ENCODE results near the gene WDR20. TPM values are rescaled to one million over a fixed set of nuclear protein-coding genes. Genes with fewer than 3 reads are reported as not detected.

The WDR20 gene
- total and polyA plus RNA-seq, 2 of the 4 experiments (the other 2 are of a cell fraction) = 20.3 to 27.4 TPM

- H3K36me3 ChIP-seq (ENCODE audit: control insufficient read depth, insufficient read depth, low read length) = peaks cover 6% of the 10 kb centered on the region
- peaks cover 26% of the 10 kb centered on the region for H3K9me1 ChIP-seq (ENCODE audit: insufficient read depth, low read length)
- H3K79me1 ChIP-seq (ENCODE audit: low read depth in 1 of 2, low read length in 2 of 2) = peaks cover 19 to 69% of the 10 kb centered on the region in 2 experiments
- no peaks in the 10 kb centered on the region for H3K9me3 ChIP-seq (ENCODE audit: control insufficient read depth, insufficient read depth, low read length)
- no peak for ATAC-seq (ENCODE audit: low read depth)
- no peak overlapping the region for H3K9ac ChIP-seq (ENCODE audit: low read depth, low read length)
- no peak overlapping the region for H3K56ac ChIP-seq (ENCODE audit: extremely low read depth, insufficient read depth, low read length)
- BruUV-seq (replicated peaks) = no TSS peak
- H2AK9ac ChIP-seq (replicated peaks; ENCODE audit: low read depth, low read length, poor library complexity) = no peak overlapping the region
- dilution Hi-C loops (cut with HindIII; ENCODE audit: low sequenced_read_pairs, unreplicated experiment) = no loop called here
- no peak overlapping the region for H4K8ac ChIP-seq (ENCODE audit: low read depth in 2 of 2, low read length in 2 of 2)
- POLR2A ChIA-PET (ENCODE audit: unreplicated experiment) = interaction anchor here (0.6 kb wide), 1 partner anchor 113 kb away, joined by 14 read pairs; no protein-coding TSS in a partner anchor
- no peak overlapping the region for H3K27ac ChIP-seq (ENCODE audit: insufficient read depth, low read length)
- in situ Hi-C loops (cut with MboI; ENCODE audit: low sequenced_read_pairs) = no loop called here
- H2BK20ac ChIP-seq (ENCODE audit: low read depth, low read length) = no peak overlapping the region
- H2BK120ac ChIP-seq (ENCODE audit: low read depth, low read length) = no peak overlapping the region
- no peak overlapping the region for H3K4ac ChIP-seq (ENCODE audit: low read depth, low read length)
- no peak overlapping the region for H2BK15ac ChIP-seq (ENCODE audit: low read depth, low read length)
- intact Hi-C loops (cut with micrococcal nuclease) = no loop called here
- no peak for DNase-seq
- no peak overlapping the region for H2BK5ac ChIP-seq (ENCODE audit: low read depth, low read length, poor library complexity, severe bottlenecking)
- H2AFZ ChIP-seq (replicated peaks; ENCODE audit: low read length, poor library complexity) = no peak overlapping the region
- peaks cover 13% of the 10 kb centered on the region for H3K4me1 ChIP-seq (ENCODE audit: control insufficient read depth, insufficient read depth, low read length)
- no peaks in the 10 kb centered on the region for H3K27me3 ChIP-seq (ENCODE audit: control insufficient read depth, insufficient read depth, low read length)
- no peak overlapping the region for H3K4me2 ChIP-seq (ENCODE audit: low read depth, low read length)
- no peak overlapping the region for H3K4me3 ChIP-seq (ENCODE audit: insufficient read depth, low read depth, low read length)
- 79% methylated on average over 5 of the region's 16 CpGs; no CpG with 5 or more reads in 1 of the 2 experiments for WGBS, 2 experiments (ENCODE audit: extremely low coverage in 2 of 2, insufficient read length in 1 of 2)
- H3K18ac ChIP-seq (ENCODE audit: low read depth, low read length) = no peak overlapping the region
- H4K20me1 ChIP-seq (ENCODE audit: insufficient read depth, low read length) = peaks cover 15% of the 10 kb centered on the region
- no peak overlapping the region for H2AK5ac ChIP-seq (ENCODE audit: low read depth, low read length)
- no peak overlapping the region for H4K5ac ChIP-seq (ENCODE audit: low read depth, low read length)
- H3K14ac ChIP-seq (replicated peaks; ENCODE audit: low read depth, low read length) = no peak overlapping the region
- H4K91ac ChIP-seq (ENCODE audit: insufficient read depth, low read depth, low read length) = no peak overlapping the region
- H3K23ac ChIP-seq (ENCODE audit: low read depth, low read length) = no peak overlapping the region
- TF ChIP-seq MXI1 (IDR thresholded peaks at IDR 0.05; ENCODE audit: borderline replicate concordance, low read depth, low read length) (no peak), ELK1 (IDR thresholded peaks at IDR 0.05; ENCODE audit: borderline replicate concordance, low read depth, low read length) (no peak), CTCF (conservative IDR thresholded peaks at IDR 0.05; ENCODE audit: low read depth, low read length) (no peak), RAD21 (IDR thresholded peaks at IDR 0.05; ENCODE audit: low read length) (no peak), POLR2A (IDR thresholded peaks at IDR 0.05; ENCODE audit: low read depth, low read length) (no peak), CEBPB (IDR thresholded peaks at IDR 0.05; ENCODE audit: low read depth, low read length) (no peak), NFE2L2 (IDR thresholded peaks at IDR 0.05; ENCODE audit: low read depth, low read length) (no peak), RCOR1 (IDR thresholded peaks at IDR 0.05; ENCODE audit: insufficient replicate concordance, low read length) (no peak), FOS (IDR thresholded peaks at IDR 0.05; ENCODE audit: low read depth, low read length) (no peak), RFX5 (IDR thresholded peaks at IDR 0.05; ENCODE audit: low read depth, low read length) (no peak), BHLHE40 (IDR thresholded peaks at IDR 0.05; ENCODE audit: low read depth, low read length) (no peak), MAFK (IDR thresholded peaks at IDR 0.05; ENCODE audit: low read depth, low read length) (no peak), SMC3 (IDR thresholded peaks at IDR 0.05; ENCODE audit: low read depth, low read length) (no peak), CHD1 (IDR thresholded peaks at IDR 0.05; ENCODE audit: low read depth, low read length) (no peak), MAZ (IDR thresholded peaks at IDR 0.05; ENCODE audit: borderline replicate concordance, low read depth, low read length) (no peak)
- TF ChIP-seq, protein P1, sequence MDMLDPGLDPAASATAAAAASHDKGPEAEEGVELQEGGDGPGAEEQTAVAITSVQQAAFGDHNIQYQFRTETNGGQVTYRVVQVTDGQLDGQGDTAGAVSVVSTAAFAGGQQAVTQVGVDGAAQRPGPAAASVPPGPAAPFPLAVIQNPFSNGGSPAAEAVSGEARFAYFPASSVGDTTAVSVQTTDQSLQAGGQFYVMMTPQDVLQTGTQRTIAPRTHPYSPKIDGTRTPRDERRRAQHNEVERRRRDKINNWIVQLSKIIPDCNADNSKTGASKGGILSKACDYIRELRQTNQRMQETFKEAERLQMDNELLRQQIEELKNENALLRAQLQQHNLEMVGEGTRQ (IDR thresholded peaks at IDR 0.05; ENCODE audit: low read depth, low read length) = no peak
- CTCF ChIA-PET = interaction anchor here (0.5 kb wide), 1 partner anchor 98 kb away, joined by 3 read pairs; no protein-coding TSS in a partner anchor
Measured at GRCh38 chr14:102218688-102219087, 79.0 kb downstream of the WDR20 start.
